Activated naive CD8-positive, alpha-beta T cell treated with anti-CD3 and anti-CD28 coated beads, Interleukin-2, amount 50 U/mL, for 16 hours (primary cell): Measurements from ENCODE around the gene PHYKPL.

Experiments
- DNase-seq: peaks from one replicate; pipeline ENCODE4 v3.0.0-alpha.2; 2020; ENCODE audit warnings: low read depth, low spot score

PHYKPL gene

DNA sequence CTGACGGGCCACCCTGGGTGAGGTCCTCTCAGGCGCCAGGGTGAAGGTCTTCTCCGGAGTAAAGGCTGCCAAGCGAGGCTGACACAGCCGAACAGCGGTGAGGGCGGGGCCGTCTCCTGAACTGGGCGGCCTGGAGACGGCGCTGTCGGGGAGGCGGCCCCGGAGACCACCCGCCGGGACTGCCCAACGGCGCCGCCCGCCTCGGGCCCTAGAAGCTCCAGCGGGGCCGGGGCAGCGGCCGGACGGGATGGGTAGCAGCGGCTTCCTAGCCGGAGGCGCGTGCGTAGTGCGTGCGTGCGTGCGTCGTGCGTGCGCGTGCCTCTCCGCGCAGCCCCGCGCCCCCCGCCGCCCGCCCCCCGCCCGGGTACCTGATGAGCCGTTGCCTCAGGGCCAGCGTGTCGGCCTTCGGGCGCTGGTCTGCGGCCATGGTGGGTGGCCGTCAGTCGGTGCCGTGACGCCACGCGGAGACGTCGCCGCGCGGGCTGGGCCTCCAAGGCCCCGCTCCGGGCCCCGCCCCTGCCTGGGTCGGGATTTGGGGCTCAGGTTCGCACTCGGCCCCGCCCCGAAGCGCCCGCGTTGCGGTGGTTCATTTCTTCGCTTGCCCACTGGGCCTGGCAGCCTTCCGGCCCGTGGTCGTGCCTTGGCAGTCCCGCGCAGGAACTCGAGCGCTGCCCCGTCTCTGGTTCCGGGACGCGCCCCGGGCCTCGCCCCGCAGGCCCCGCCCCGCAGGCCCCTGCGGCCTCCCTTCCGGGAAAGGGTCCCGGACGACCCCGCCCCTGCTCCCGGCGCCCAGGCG lies at the start of gene PHYKPL:
PHYKPL (minus strand) TSS at position 679 of the 796 bp plus-strand sequence; CDS start at position 427, 252 bp downstream.
- peak; percentile 24 for DNase-seq

GRCh38 chr5:178282391-178282790 lies 49.8 kb upstream of the PHYKPL start:
- no peak for DNase-seq

- DNase-seq, result no peak
Observed at GRCh38 chr5:178281331-178281730, 48.7 kb upstream of the PHYKPL start.

DNA sequence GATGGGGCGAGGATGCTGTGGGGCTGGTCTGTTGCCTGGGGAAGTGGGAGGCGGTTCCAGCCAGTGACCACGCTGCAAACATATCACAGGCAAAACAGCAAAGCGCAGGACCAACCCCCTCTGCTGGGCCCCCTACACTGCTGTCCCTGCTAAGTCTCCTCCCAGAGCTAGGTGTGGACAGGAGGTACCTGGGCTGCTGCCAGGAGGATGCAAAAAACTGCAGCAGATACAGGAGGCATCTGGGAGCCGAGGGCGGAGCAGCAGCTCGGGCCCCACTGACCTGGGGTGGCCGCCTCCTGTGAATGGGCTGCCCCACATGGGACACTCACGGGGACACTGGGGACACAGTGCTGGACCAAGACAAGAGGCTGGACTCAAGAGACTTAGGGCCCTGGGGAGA lies 48.0 kb upstream of the PHYKPL start:
- no peak for DNase-seq

- peak; percentile 41 for DNase-seq
Observed at GRCh38 chr5:178279723-178280438, 47.3 kb upstream of the PHYKPL start.

GRCh38 chr5:178279026-178279722 lies 46.6 kb upstream of the PHYKPL start:
- no peak for DNase-seq

- no peak for DNase-seq
Observed at GRCh38 chr5:178278358-178279023, 45.9 kb upstream of the PHYKPL start.

GRCh38 chr5:178277866-178278265 lies 45.3 kb upstream of the PHYKPL start:
- DNase-seq, result no peak

GRCh38 chr5:178277346-178277745 lies 44.7 kb upstream of the PHYKPL start:
- DNase-seq, result no peak

- no peak for DNase-seq
Observed at GRCh38 chr5:178274781-178275537, 42.4 kb upstream of the PHYKPL start.

DNA sequence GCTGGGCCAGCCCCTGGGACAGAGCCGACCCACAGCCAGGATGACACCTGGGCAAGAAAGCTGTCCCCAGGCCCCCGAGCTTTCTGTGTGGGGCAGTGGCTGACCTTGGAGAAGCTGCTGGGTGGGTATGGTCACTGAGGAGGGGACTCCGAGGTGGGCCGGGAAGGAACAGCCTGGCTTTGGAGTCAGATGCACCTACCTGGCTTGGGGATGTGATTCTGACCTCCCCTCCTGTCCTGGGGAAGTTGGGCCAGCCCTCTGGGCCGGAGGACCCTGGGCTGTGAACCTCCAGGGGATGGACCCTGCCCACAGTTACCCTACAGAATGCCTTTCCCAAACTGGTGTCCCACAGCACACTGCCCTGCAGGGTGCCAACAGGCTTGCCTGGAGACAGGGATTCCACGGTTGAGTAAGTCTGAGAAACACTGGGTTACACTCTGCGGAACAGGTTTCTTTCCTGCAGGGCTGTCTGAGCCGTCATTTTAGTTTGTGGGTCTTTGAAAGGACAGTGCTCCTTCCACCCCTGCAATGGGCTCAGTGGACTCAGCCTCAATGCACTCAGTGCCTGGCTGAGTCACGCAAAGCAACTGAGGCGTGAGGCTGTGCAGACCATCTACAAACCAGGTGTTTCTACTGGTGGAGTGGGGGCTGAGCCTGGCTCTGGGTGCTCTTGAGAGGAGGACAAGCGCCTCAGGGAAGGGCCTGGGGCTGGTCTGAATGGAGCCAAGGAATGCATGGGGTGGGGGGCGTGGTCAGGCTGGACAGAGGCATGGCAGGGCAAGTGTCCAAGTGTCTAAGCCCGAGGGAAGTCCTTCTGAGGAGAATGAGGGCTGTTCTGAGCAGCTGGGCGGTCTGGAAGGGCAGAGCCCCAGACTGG lies 41.3 kb upstream of the PHYKPL start:
- DNase-seq, result no peak

DNA sequence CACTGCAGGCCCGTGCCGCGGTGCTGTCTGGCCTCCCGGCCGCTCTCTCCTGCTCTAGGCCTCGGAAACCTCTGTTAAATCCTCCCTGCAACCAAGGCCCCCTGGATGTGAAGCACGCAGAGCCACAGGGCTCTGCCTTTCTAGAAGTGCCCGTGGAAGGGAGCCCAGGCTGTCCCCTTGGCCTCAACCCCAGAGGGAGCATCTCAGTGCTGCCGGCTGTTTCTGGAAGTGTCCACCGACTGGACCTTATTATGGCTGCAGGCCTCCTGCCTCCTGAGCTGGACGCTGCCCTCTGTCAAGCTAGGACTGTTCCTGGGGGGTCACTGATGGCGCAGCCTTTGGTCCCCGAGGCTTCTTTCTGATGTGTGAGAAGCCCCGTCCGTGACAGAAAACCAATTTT lies 40.4 kb upstream of the PHYKPL start:
- no peak for DNase-seq

DNA sequence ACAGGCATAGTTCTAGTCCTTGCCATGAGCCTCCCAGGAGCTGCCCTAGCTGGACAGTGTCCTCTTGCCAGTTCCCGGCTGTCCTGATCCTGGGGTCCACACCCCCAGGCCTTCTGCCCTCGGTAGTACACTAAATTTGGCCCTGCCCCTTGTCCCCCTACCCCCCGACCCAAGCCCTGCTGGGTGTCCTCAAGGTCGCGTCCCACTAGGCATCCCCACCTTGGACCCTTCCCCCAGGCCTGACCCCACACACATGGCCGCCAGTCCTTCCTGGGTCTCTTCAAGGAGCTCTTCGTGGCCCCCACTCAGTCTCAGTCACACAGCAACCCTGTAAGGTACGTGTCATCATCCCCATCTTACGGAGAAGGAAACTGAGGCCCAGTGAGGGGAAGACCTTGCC lies 40.0 kb upstream of the PHYKPL start:
- no peak for DNase-seq

DNA sequence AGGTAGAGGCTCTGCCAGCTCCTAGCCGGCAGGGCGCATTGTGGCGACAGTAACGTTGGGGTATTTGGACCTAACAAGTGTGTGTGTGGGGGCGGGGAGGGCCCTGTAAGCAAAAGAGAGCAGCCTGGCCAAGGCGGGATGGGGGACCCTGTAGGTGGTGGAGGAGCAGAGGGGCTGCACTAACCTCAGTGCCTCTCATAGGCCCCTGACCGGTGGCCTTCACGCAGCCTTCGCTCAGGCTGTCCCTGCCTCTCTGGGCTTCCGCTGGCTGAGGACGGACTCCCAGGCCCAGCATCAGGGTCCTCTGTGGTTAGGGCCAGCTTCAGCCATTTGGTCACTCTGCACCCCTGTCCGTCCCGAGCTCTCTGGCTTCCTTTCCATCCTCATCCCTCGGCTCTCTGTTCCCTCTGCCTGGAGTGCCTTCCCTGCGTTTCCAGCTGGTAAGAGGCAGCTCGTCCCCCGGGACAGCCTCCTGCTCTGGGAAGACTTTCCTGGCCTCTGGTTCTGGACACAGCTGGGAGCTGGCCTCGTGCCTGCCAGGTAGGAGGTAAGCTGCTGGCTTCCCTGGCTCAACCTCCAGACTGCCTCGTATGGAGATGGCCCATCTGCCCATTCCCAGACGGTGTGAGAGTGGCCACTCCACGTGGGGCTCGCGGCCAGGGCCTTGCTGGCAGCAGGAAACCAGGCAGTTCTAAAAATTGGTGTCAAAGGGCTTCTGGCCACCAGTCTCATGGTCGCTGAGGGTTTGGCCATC lies 39.3 kb upstream of the PHYKPL start:
- no peak for DNase-seq

GRCh38 chr5:178271231-178271630 lies 38.6 kb upstream of the PHYKPL start:
- DNase-seq, result no peak

- DNase-seq, result no peak
Observed at GRCh38 chr5:178269499-178269898, 36.9 kb upstream of the PHYKPL start.

GRCh38 chr5:178267876-178268275 lies 35.3 kb upstream of the PHYKPL start:
- no peak for DNase-seq

GRCh38 chr5:178267245-178267644 lies 34.6 kb upstream of the PHYKPL start:
- no peak for DNase-seq

DNA sequence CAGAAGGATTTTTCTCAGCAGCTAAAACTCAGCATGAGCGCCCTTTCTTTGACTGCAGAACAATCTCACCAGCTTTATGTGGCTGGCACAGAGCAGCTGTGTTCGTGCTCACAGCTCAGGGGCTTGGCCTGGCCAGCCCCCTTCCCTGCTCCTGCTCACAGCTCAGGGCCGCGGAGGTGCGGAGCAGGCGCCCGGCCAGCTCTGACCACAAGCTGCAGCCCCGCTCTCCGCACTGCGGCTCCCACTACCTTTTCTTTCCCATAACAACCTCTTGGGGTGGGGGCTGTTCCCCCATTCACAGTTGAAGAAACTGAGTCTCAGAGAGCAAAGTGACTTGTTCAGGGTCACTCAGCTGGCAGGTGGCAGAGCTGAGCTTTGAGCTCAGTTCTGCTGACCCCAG lies 34.0 kb upstream of the PHYKPL start:
- no peak for DNase-seq
